Fibroblast of pulmonary artery (primary cell): ENCODE results near the gene AKR1A1.

Experiments used
- DNase-seq: peaks from one replicate; pipeline ENCODE4 v3.0.0-alpha.2; 2010; ENCODE audit warnings: low read depth
- H3K4me3 ChIP-seq: replicated peaks from 2 replicates; pipeline ENCODE4 v1.5.1; 2011; ENCODE audit warnings: low read depth, mild to moderate bottlenecking, control low read depth, low read length, moderate library complexity
- CTCF ChIP-seq: IDR thresholded peaks from 2 replicates; pipeline ENCODE4 v1.5.1; 2011; ENCODE audit warnings: mild to moderate bottlenecking, control low read depth, low read length, inconsistent platforms; ENCODE audit errors: missing control alignments

The AKR1A1 gene

GRCh38 chr1:45607404-45608074, 56.9 kb downstream of the AKR1A1 start:
- no peak overlapping the region for H3K4me3 ChIP-seq
- no peak for DNase-seq

GRCh38 chr1:45608175-45609156, 57.8 kb downstream of the AKR1A1 start:
- TF ChIP-seq CTCF: no peak
- no peak for DNase-seq
- no peak overlapping the region for H3K4me3 ChIP-seq

More at GRCh38 chr1:45607404-45608074, 56.9 kb downstream of the AKR1A1 start:
- no peak for TF ChIP-seq CTCF

- no peak overlapping the region for H3K4me3 ChIP-seq
- no peak for DNase-seq
- no peak for TF ChIP-seq CTCF
Measured at GRCh38 chr1:45610589-45611226, 60.1 kb downstream of the AKR1A1 start.

GRCh38 chr1:45612941-45613579, 62.4 kb downstream of the AKR1A1 start:
- DNase-seq: no peak
- no peak for TF ChIP-seq CTCF
- H3K4me3 ChIP-seq: no peak overlapping the region

GRCh38 chr1:45615885-45616284, 65.3 kb downstream of the AKR1A1 start:
- DNase-seq: no peak
- no peak overlapping the region for H3K4me3 ChIP-seq

More at GRCh38 chr1:45615885-45616284, 65.3 kb downstream of the AKR1A1 start:
- TF ChIP-seq CTCF: no peak
